T1000 (cell line): ENCODE measurements around the gene FAM240B.

Source experiments
- DNase-seq: peaks from one replicate; lab custom pipeline; 2025; ENCODE audit warnings: mixed read lengths; lab: John Stamatoyannopoulos, UW

The FAM240B gene

GRCh38 chr9:38700695-38701094, 19.2 kb downstream of the FAM240B start:
- no peak for DNase-seq

- no peak for DNase-seq
Observed at GRCh38 chr9:38699337-38699736, 20.6 kb downstream of the FAM240B start.

GRCh38 chr9:38697776-38698300, 22.1 kb downstream of the FAM240B start:
- DNase-seq, result no peak

GRCh38 chr9:38696999-38697398, 22.9 kb downstream of the FAM240B start:
- DNase-seq, result no peak

GRCh38 chr9:38694676-38695075, 25.3 kb downstream of the FAM240B start:
- DNase-seq, result no peak

- no peak for DNase-seq
Observed at GRCh38 chr9:38692707-38693106, 27.2 kb downstream of the FAM240B start.

GRCh38 chr9:38690574-38690973, 29.4 kb downstream of the FAM240B start:
- DNase-seq, result no peak

- no peak for DNase-seq
Observed at GRCh38 chr9:38689678-38690077, 30.3 kb downstream of the FAM240B start.

GRCh38 chr9:38687992-38688391, 31.9 kb downstream of the FAM240B start:
- no peak for DNase-seq

GRCh38 chr9:38687389-38687842, 32.5 kb downstream of the FAM240B start:
- no peak for DNase-seq

- DNase-seq, result no peak
Observed at GRCh38 chr9:38686933-38687332, 33.0 kb downstream of the FAM240B start.

GRCh38 chr9:38685535-38685934, 34.4 kb downstream of the FAM240B start:
- DNase-seq, result no peak

GRCh38 chr9:38683336-38683735, 36.6 kb downstream of the FAM240B start:
- DNase-seq, result no peak

GRCh38 chr9:38682713-38683112, 37.2 kb downstream of the FAM240B start:
- DNase-seq, result peak; percentile 47

GRCh38 chr9:38681747-38682227, 38.1 kb downstream of the FAM240B start:
- DNase-seq, result peak; percentile 12

- no peak for DNase-seq
Observed at GRCh38 chr9:38680837-38681445, 39.0 kb downstream of the FAM240B start.

GRCh38 chr9:38677660-38678303, 42.2 kb downstream of the FAM240B start:
- DNase-seq, result no peak

GRCh38 chr9:38675831-38676230, 44.1 kb downstream of the FAM240B start:
- no peak for DNase-seq

GRCh38 chr9:38675211-38675610, 44.7 kb downstream of the FAM240B start:
- no peak for DNase-seq

GRCh38 chr9:38673399-38674193, 46.3 kb downstream of the FAM240B start:
- no peak for DNase-seq

- DNase-seq, result no peak
Observed at GRCh38 chr9:38671748-38672147, 48.2 kb downstream of the FAM240B start.

GRCh38 chr9:38671372-38671731, 48.6 kb downstream of the FAM240B start:
- no peak for DNase-seq
